DND-41 (cell line): ENCODE data around the gene BCL2L14.

Experiments
- EZH2 ChIP-seq: IDR thresholded peaks from 3 replicates; pipeline ENCODE4 v1.6.1; 2012; ENCODE audit warnings: borderline replicate concordance, low read depth, mild to moderate bottlenecking, moderate library complexity, low read length, inconsistent platforms; ENCODE audit not compliant: severe bottlenecking
- TF ChIP-seq, protein P1 (sequence below): IDR thresholded peaks from 2 replicates; pipeline ENCODE4 v1.5.1; 2012; ENCODE audit warnings: borderline replicate concordance, low read length, moderate library complexity, mild to moderate bottlenecking; ENCODE audit not compliant: poor library complexity, severe bottlenecking; ENCODE audit errors: extremely low read depth

DNA sequence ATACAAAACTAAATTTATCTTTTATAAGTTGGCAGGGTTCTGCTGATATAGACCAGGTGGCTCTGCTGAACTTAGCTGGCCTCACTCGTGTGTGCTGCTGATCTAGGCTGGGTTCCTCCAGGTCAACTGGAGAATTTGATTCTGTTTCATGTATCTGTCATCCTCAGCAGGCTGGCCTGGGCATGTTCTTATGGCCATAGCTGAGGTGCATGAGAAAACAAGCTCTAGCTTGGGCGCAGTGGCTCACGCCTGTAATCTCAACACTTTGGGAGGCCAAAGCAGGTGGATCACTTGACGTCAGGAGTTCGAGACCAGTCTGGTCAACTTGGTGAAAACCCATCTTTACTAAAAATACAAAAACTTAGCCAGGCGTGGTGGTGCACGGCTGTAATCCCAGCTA lies 24.3 kb upstream of the BCL2L14 start:
- no peak for TF ChIP-seq EZH2
- TF ChIP-seq, protein P1, sequence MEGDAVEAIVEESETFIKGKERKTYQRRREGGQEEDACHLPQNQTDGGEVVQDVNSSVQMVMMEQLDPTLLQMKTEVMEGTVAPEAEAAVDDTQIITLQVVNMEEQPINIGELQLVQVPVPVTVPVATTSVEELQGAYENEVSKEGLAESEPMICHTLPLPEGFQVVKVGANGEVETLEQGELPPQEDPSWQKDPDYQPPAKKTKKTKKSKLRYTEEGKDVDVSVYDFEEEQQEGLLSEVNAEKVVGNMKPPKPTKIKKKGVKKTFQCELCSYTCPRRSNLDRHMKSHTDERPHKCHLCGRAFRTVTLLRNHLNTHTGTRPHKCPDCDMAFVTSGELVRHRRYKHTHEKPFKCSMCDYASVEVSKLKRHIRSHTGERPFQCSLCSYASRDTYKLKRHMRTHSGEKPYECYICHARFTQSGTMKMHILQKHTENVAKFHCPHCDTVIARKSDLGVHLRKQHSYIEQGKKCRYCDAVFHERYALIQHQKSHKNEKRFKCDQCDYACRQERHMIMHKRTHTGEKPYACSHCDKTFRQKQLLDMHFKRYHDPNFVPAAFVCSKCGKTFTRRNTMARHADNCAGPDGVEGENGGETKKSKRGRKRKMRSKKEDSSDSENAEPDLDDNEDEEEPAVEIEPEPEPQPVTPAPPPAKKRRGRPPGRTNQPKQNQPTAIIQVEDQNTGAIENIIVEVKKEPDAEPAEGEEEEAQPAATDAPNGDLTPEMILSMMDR: no peak
